ENCODE data around the gene IGF1R.

GRCh38 chr15:98722645-98723044 lies 74.3 kb downstream of the IGF1R start:
- TF ChIP-seq POLR2A (IDR thresholded peaks at IDR 0.05): no peak
- no peak for TF ChIP-seq CTCF (IDR thresholded peaks at IDR 0.05)
